Ovary (tissue), 9 donors: ENCODE results near the gene GGT6. TPM values are rescaled to one million over a fixed set of nuclear protein-coding genes. Genes with fewer than 3 reads are reported as not detected.

Source experiments
- DNase-seq, 5 donors: peaks; one replicate each; pipeline ENCODE4 v3.0.0-alpha.2; 2019 to 2020
- H3K27ac ChIP-seq, 2 donors: fragments of 200-600 bp; one replicate each; pipeline versions ENCODE4 v1.5.1 to v1.8.0; 2019 to 2022
- H3K27me3 ChIP-seq: fragments of 200-600 bp; one replicate; pipeline ENCODE4 v1.8.0; 2022
- H3K36me3 ChIP-seq: fragments of 200-600 bp; sonication (generic); one replicate; pipeline ENCODE4 v1.5.1; 2019
- H3K4me1 ChIP-seq: one replicate; pipeline ENCODE4 v1.8.1; 2013; ENCODE audit warnings: mild to moderate bottlenecking, moderate library complexity; ENCODE audit not compliant: insufficient read depth
- H3K4me3 ChIP-seq: fragments of 200-600 bp; sonication (generic); one replicate; pipeline ENCODE4 v1.5.1; 2017
- H3K9me3 ChIP-seq, 2 donors: fragments of 200-600 bp in 1 of 2; sonication (generic) in 1 of 2; one replicate each; pipeline versions ENCODE4 v1.5.1 to v1.8.1; 2013 to 2019; ENCODE audit warnings: mild to moderate bottlenecking in 1 of 2, moderate library complexity in 1 of 2
- EP300 ChIP-seq: sonication (generic); formaldehyde crosslinking; IDR thresholded peaks from one replicate; pipeline ENCODE4 v1.6.1; 2017; ENCODE audit warnings: antibody characterized with exemption
- POLR2A ChIP-seq: fragments of 450-650 bp; IDR thresholded peaks from one replicate; pipeline ENCODE4 v1.6.1; 2017; ENCODE audit warnings: antibody characterized with exemption, mild to moderate bottlenecking, moderate library complexity
- whole genome bisulfite sequencing, 3 donors: extraction: QIAGEN DNeasy Blood & Tissue Kit in 1 of 3; methylation state at CpG; one replicate each; pipeline versions ENCODE4 v1.1.5 to v1.1.7; 2013 to 2017; 5-methylcytosine and 5-hydroxymethylcytosine counted together
- intact Hi-C, 4 donors: fragments of 100-400 bp; cut with DNase I; formaldehyde crosslinking; loops; one replicate each; pipeline versions ENCODE4 v1.11.0 to v1.15.1; 2022 to 2023
- polyA plus RNA-seq, 2 donors: library from polyadenylated mRNA; stranded (reverse); fragments of 200-250 nt in 1 of 2; fragments of 350-450 nt in 1 of 2; fragmentation: Illumina TruSeq in 1 of 2; extraction: RNeasy Lipid Tissue Mini Kit (QIAGEN cat#74804) in 1 of 2; gene quantifications; one replicate each; pipeline ENCODE4 v1.2.3, GENCODE V29; 2013 to 2014
- total RNA-seq, 7 donors: library from RNA; depleted of rRNA in 2 of 7; stranded (reverse); fragments of >200 nt in 2 of 7; fragmentation: NEBNext Ultra II Directional in 3 of 7; extraction: Animal tissue kit (Norgen Biotek cat#: 25700) in 3 of 7; gene quantifications; one replicate each; pipeline versions ENCODE4 v1.1.0 to v1.2.4, GENCODE V29; 2016 to 2023
- TF ChIP-seq, protein P1 (sequence below), 3 donors: fragments of 450-650 bp in 2 of 3; fragments of 200-600 bp in 1 of 3; IDR thresholded peaks; one replicate each; pipeline versions ENCODE4 v1.5.1 to v1.8.0; 2016 to 2022; ENCODE audit warnings: antibody characterized with exemption in 3 of 3, mild to moderate bottlenecking in 1 of 3
- donor health status: DM: no; HTN: no; CAD: no; lungs with moderate emphysema.
- donor health status: DM: no; HTN: no; CAD: no.
- donor health status: Bipolar disorder and iron deficiency.
- donor health status: DM: yes; HTN: yes; CAD: no.
- donor health status: DM: no; HTN: no; CAD: no.
- donor health status: DM: yes; HTN: yes; CAD: no.

GGT6 gene
- total and polyA plus RNA-seq, 9 donors = 0.08 to 31.5 (median 1.1) TPM

- DNase-seq = peak in 1 of 5 donors; percentile 39
- no peaks in the 10 kb centered on the region for H3K9me3 ChIP-seq
- H3K27ac ChIP-seq = no peak overlapping the region
- H3K4me1 ChIP-seq = peaks cover 14% of the 10 kb centered on the region
- 62 to 76% (median 75%) methylated on average over 14 to 17 of the region's 17 CpGs for WGBS, 3 donors
- TF ChIP-seq, protein P1, sequence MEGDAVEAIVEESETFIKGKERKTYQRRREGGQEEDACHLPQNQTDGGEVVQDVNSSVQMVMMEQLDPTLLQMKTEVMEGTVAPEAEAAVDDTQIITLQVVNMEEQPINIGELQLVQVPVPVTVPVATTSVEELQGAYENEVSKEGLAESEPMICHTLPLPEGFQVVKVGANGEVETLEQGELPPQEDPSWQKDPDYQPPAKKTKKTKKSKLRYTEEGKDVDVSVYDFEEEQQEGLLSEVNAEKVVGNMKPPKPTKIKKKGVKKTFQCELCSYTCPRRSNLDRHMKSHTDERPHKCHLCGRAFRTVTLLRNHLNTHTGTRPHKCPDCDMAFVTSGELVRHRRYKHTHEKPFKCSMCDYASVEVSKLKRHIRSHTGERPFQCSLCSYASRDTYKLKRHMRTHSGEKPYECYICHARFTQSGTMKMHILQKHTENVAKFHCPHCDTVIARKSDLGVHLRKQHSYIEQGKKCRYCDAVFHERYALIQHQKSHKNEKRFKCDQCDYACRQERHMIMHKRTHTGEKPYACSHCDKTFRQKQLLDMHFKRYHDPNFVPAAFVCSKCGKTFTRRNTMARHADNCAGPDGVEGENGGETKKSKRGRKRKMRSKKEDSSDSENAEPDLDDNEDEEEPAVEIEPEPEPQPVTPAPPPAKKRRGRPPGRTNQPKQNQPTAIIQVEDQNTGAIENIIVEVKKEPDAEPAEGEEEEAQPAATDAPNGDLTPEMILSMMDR (IDR thresholded peaks at IDR 0.05) = no peak
- TF ChIP-seq EP300 (no peak), POLR2A (no peak)
- no peaks in the 10 kb centered on the region for H3K36me3 ChIP-seq
- intact Hi-C loops = no loop called here
- no peaks in the 10 kb centered on the region for H3K27me3 ChIP-seq
- H3K4me3 ChIP-seq = no peak overlapping the region
Observed at GRCh38 chr17:4534515-4534914, 25.9 kb downstream of the GGT6 start.

DNA sequence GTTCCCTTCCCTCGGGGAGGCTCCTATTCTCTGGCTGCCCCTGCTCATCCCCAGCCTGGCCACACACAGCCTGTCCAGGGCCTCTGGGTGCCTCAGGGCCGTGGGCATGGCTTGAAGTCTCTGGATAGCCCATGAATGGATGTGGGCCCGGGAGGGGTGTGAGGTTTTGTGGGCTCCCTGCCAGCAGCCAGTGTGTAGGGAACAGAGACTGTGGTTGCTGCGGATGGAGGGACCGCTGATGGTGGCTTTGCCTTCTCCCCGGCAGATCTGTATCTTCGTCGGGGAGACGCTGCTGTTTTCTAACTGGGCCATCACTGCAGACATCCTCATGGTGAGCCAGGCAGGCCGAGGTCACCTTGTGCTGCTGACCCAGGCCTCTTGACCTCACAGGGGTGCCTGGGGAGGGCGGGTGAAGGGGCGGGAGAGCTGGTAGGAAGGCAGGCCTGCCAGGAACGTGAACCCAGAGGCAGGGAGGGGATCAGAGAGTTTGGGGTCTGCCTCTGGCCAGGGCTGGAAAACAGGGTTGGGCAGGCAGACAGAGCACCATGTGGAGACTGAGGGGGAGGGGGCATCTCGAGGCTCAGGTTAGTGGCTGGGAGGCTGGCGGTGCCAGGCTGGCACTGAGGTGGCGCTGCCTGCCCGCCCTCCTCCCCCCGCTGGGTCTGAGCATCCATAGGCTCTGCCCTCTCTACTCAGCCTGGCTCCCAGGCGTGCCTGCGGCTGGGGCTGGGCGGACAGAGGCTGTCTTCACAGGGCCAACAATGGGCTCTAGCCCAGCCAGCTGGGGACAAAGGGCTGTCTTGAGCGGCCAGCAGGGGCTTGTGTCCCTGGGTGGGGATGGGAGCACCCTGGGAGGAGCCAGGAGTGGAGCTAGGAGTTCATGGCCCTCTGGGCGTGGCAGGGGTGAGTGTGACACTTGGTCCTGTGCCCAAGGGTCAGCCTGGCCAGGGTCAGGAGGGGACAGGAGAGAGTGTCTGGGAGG, 26.6 kb downstream of the GGT6 start:
- WGBS, 3 donors = 65 to 74% (median 68%) methylated on average over 23 of the region's 23 CpGs
- TF ChIP-seq POLR2A (no peak), EP300 (no peak)
- TF ChIP-seq, protein P1 (IDR thresholded peaks at IDR 0.05) = no peak
- Histone ChIP-seq H3K9me3 (no peaks in the 10 kb centered on the region), H3K27me3 (no peaks in the 10 kb centered on the region), H3K4me1 (peaks cover 14% of the 10 kb centered on the region), H3K36me3 (no peaks in the 10 kb centered on the region), H3K4me3 (no peak overlapping the region), H3K27ac (no peak overlapping the region)
- DNase-seq = peak in 1 of 5 donors; percentile 46
- intact Hi-C loops = no loop called here

- Histone ChIP-seq H3K27ac (no peak overlapping the region), H3K27me3 (no peaks in the 10 kb centered on the region), H3K36me3 (no peaks in the 10 kb centered on the region), H3K9me3 (no peaks in the 10 kb centered on the region), H3K4me3 (no peak overlapping the region), H3K4me1 (peaks cover 13% of the 10 kb centered on the region)
- TF ChIP-seq, protein P1 (IDR thresholded peaks at IDR 0.05) = no peak
- no peak for DNase-seq
- intact Hi-C loops = no loop called here
- WGBS, 3 donors = 84 to 93% (median 89%) methylated on average over 28 to 33 of the region's 33 CpGs
Observed at GRCh38 chr17:4532860-4533522, 27.4 kb downstream of the GGT6 start.

DNA sequence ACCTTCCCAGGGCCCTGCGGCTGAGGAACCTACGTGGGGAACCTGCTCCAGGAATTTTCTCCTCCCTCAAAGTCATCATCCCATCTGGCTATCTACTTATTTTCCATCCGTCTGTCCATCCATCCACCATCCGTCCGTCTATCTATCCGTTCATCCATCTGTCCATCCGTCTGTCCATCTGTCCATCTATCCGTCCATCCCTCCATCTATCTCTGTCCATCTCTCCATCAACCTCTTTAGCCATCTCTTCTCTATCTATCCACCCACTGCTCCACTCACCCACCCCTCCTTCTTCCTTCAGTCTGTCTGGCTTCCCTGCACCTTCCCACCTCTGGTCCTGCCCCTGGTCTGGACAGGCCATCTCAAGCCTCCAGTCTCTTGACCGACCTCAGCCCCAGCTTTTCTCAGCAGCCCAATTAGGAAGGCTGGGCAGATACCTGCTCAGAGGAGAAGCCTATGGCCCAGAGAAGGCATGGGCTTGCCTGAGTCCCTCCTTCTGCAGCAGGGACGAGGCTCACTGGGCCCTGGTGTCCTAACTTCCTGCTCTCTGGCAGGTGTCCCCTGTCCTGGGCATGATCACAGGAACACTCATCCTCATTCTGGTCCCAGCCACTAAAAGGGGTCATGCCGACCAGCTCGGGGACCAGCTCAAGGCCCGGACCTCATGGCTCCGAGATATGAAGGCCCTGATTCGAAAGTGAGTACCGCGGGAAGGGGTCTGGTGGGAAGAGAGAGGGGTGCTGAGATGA, 28.2 kb downstream of the GGT6 start:
- no peak overlapping the region for H3K4me3 ChIP-seq
- intact Hi-C loops = no loop called here
- H3K4me1 ChIP-seq = peaks cover 10% of the 10 kb centered on the region
- no peak for TF ChIP-seq POLR2A
- TF ChIP-seq, protein P1 (IDR thresholded peaks at IDR 0.05) = no peak
- TF ChIP-seq EP300 = no peak
- no peaks in the 10 kb centered on the region for H3K36me3 ChIP-seq
- H3K27ac ChIP-seq = no peak overlapping the region
- no peaks in the 10 kb centered on the region for H3K27me3 ChIP-seq
- no peaks in the 10 kb centered on the region for H3K9me3 ChIP-seq
- no peak for DNase-seq
- 90 to 93% (median 92%) methylated on average over 17 of the region's 17 CpGs for WGBS, 3 donors
